Endometrium (tissue), 2 donors: ENCODE data around the gene RUBCNL.
"Not testable (repeated sequence)": the region's sequence is repeated elsewhere in the genome, so short reads cannot be mapped to it uniquely, and the experiment has no call there.

Experiments
- FAIRE-seq: peaks from 2 replicates; lab custom pipeline; 2012; peaks lifted over from hg19 to GRCh38; lab: Jason Lieb, UNC
- donor health status: control.
- donor health status: control.

Gene RUBCNL

DNA sequence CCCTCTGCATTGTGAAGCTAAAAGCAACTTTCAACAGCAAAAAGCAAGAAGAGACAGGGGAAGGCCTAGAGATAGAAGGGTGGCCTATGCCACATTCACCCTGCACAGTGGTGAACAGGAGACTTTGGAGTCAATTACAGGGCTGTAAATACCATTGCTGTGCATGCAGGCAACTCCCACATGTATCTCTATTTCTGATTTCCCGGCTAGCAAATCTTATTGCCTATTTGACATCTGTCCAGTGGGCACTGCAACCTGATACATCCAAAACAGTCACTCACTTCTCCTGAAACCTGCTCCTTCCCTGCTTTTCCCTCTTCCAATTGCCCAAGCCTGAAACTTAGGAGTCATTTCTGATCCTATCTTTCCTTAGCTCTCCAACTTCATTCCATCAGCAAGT, 13.4 kb downstream of the RUBCNL start:
- FAIRE-seq = no peak

DNA sequence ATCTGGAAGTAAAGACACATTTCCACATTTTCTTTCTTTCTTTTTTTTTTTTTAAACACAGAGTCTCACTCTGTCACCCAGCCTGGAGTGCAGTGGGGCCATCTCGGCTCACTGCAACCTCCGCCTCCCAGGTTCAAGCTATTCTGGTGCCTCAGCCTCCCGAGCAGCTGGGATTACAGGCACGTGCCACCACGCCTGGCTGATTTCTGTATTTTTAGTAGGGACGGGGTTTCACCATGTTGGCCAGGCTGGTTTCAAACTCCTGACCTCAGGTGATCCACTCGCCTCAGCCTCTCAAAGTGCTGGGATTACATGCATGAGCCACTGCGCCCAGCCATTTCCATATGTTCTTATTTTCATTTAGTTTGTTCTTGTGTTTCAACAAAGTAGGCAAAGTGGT, 14.1 kb downstream of the RUBCNL start:
- FAIRE-seq = not testable (repeated sequence)

DNA sequence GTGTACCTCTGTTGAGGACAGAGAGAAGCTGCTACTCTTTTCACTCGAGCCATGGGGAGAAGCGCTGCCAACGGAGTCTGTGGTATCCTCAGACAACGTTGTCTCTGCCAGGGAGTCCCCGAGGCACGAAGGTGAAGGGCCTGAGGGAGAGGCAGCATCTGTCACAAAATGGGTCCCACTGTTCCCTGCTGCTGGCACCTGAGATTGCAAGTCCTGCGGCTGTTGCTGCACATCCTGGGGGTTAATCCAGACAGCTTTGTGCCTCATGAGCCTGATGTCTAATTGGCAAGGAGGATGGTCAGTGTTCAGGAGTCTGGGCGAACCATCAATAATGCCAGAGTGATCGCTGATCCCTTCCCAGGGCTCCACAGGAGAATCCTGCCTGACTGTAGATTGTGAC, 15.0 kb downstream of the RUBCNL start:
- FAIRE-seq = no peak

DNA sequence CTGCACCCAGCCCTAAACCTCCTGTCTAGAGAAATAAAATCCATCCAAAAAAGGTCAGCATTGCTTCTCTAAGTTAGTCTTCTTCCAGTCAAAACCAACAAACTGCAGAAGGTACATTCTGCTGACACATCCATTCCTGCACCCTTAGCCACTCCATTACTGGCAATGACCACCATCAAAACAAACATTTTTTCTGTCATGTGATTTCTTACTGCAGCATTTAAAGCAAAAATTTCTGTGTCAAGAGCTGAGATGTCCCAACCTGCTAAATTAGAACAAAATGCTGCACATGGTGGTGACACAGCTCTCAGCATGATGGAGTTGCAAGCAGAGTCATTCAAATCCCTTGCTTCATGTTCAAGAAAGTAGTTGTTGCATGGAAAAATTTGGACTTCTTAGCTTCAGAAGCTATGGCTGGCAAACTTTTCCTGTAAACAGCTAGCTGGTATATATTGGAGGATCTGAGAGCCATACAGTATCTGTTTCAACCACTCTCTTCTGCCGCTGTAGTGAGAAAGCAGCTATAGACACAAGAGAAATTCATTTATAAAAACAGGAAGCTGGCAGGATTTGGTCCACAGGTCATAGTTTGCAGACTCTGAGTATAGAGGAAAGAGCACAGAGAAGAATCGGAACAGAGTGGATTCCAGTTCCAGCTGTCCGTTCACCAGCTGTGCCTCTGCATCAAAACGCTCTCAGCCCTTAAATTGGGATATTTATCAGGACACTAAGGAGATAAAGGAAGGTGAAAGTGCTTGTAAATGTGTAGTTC, 17.4 kb downstream of the RUBCNL start:
- no peak for FAIRE-seq

DNA sequence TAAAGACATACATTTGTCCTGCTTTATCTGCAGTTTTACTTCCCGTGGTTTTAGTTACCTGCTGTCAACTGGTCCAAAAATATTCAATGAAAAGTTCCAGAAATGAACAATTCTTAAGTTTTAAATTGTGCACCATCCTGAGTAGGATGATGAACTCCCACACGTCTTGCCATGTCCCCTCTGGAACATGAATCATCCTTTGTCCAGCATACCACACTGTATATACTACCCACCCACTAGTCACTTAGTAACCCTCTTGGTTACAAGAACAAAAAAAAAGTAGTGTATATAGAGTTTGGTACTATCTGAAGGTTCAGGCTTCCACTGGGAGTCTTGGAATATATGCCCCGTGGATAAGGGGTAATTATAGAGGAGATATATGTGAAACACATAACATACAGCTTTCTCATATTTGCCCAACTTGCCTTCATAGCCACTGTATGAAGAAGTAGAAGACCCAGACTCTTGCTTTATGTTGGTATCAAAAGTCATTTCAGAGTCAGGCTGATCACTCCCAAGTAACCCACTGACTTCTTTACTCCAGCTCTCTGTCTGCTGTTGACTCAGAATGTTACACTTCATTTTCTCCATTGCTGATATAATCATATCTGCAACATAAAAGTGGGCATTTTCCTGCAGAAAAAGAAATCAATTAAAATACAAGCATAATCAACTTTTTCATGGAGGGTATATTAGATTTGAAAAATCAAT, 19.3 kb downstream of the RUBCNL start:
- FAIRE-seq = no peak

DNA sequence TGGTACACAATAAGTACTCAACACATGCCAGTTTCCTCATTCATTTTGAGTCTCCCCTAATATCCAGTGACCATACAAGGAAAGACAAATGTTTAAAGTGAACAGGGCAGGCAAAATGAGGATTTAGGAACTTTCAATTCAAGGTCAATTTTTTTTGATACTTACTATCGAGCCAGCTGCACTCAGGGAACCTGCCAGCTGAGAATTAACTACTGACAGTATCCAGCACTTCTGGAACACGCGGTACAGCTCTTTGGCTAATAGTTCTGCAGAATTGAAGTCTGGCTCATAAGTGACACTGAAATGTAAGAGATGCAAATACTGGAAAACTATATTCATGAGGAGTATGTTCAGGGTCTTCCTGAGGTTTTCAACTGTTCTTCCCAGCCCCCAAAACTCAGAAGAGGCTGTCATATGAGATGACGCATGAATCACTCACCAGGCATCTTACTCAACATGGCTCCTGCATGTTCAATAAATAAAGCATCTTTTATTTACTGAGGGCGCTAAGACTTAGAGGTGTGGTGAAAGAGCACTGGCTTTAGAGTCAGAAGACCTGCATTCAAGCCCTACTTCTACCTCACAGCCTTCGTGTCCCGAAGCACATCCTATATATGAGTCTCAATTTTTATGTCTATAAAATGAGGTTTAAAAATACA, 25.6 kb downstream of the RUBCNL start:
- FAIRE-seq = no peak

DNA sequence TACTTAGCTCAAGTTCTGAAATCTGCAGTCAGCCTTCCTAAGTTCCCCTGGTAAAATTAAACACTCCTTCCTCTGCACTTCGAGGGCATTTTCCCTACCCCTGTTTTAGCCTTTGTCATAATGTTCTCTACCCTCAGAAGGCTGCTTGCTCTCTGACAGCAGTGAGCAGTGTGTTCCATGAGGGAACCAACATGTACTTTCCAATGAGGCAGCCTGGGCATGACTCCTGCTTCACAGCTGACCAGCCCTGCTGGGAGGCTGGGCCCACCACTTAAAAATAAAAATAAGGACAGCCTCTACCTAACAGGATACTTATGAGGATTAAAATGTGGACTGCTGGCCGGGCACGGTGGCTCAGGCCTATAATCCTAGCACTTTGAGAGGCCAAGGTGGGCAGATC, 26.4 kb downstream of the RUBCNL start:
- no peak for FAIRE-seq

DNA sequence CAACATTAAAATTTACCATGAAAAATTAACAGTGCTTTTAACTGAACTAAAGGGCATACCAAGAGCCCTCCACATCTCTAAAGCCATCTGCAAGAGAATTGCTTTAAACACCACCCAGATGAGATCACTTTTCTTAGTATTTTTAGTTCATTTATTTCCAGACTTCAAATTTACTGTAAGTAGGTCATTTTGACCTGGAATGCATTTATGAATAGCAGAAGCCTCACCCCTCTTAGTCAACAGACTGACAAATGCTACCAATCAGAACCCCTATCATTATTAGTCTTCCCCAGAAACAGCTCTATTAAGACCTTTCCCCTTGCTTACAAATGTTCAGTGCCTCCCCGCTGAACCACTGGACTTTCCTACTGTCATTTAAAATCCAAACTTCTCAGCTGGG, 27.3 kb downstream of the RUBCNL start:
- FAIRE-seq = peak; percentile 100

DNA sequence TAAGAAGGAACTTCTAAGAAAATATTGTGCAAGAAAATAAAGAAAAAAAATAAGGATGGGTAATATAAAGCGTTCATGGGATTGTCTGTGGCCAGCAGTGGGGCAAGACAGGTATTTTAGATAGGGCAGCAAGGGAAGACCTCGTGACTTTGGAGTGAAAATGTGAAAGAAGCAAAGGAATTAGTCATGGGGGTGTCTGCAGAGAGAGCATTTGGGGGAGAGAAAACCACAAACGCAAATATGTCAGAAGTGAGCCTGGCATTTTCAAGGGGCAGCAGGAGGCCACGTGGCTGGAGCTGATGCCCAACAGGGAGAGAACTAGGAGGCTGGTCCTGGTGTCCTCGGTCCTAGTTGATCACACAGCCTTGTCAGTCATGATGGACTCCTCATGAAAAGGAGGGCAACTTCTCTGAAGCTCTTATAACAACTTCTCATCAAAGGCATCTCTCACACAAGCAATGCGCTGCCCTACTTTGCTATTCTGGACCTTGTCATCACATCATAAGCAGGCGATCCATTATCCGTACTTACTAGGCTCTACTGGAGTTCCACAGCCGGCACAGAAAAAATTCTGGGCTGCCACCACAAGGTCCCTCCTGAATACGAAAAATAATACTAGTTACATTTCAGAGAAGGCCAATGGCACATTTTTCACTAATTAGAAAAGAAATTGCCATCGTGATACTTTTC, 31.0 kb downstream of the RUBCNL start:
- FAIRE-seq = no peak

DNA sequence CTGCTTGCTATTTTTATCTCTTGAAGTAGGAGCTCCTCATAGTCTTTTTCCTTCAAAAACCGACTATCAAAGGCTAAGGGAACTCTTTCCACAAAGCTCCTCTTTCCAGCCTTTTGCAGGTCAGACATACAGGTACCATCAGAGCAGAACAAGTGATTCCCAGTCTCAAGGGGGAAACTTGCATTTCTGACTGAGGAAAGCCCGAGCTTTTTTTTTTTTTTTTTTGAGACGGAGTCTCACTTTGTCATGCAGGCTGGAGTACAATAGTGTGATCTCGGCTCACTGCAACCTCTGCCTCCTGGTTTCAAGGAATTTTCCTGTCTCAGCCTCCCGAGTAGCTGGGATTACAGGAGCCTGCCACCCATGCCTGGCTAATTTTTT, 32.0 kb downstream of the RUBCNL start:
- no peak for FAIRE-seq

DNA sequence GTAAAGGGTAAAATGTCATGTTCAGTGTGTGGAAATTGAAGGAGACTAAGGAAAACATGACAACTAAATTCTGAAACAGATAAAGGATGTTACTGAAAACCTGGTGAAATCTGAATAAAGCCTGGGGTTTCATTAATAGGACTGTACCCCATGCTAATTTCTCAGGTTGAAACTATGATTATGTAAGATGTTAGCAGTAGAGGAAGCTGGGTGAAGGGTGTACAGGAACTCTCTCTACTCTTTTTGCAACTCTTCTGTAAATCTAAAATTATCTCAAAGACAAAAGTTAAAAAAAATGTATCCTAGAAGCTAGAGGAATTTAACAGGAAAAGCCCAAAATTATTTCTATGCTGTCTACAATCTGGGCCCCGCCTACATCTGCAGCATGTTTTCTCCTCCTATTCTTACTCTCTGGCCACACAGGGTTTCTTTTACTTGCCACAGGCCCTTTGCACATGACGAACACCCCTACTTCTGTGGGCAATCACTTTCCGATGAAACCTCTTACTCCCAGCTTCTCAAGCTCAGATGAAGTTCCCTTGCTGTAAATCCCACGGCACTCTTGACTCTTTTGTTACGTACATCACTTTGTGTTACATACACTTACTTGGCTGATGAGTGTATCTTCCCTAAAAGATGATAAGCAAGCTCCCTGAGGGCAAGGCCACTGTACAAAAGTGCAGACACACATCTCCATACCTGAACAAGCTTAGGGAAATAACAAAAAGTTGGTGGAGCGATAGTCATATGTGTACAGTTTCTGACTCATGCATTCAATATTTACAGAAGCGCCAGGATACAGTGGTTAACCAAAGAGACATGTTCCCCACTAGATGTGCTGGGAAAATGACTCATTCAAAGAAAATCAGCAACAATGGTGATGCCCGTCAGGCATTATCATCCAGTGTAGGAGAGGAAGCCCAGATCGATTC, 32.6 kb downstream of the RUBCNL start:
- no peak for FAIRE-seq

DNA sequence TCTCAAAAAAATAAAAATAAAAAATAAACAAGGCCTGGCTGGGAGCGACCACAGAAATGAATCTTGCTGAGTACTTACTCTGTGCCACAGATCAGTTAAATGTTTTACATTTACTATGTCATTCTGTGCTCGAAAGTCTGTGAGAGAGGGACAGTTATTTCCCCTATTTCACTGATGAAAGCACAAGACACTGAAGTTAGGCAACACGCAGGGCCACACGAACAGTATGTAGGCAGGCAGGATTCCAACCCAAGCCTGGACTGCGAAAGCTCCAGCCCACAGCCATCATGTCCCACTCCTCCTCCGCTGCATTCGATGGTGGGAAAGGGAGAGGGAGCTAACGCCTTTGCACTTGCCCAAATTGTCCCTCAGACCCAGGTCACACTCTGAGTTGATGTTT, 34.2 kb downstream of the RUBCNL start:
- no peak for FAIRE-seq

DNA sequence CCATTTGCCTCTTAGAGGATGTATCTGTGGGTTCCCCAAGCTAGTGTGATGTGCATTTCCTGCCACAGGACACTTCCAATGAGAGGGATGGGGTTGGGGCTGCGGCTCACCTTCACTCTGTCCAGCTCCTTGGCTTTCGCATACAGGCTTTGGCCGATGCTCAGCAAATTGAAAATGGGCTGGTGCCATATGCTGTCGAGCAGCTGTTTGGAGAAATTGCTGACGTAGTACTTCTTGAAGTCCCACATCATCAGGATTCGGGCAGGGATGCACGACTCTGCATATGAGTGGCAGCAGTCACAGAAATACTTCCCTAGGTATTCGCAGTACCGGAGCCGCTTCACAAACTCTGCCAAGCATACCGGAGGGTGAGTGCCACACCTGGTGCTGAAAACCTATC, 37.0 kb downstream of the RUBCNL start:
- no peak for FAIRE-seq

DNA sequence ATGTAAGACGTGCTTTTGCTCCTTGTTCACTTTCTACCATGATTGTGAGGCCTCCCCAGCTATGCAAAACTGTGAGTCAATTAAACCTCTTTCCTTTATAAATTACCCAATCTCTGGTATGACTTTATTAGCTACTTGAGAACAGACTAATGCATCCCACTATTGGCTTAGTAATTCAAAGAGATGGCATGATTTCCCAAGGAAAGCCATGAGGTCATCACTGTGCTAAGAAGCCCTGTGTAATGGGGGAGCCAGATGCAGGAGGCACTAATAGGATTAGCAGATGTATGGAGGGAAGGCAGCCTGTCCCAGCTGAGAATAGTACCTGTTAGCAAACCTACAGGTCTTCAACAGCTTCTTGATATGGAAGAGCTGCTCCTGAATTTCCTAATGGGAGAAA, 38.1 kb downstream of the RUBCNL start:
- FAIRE-seq = no peak

DNA sequence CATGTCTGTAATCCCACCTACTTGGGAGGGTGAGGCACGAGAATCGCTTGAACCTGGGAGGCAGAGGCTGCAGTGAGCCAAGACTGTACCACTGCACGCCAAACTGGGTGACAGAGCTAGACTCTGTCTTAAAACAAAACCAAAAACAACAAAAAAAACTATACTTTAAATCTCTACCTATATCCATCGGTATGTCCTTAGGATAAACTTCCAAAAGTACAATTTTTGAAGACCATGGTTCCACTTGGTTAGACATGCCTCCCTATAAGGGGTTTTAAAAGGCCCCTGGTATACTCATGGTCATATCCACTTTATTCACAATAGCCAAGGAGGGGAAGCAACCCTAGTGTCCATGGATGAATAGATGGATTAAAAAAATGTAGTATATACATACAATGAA, 39.8 kb downstream of the RUBCNL start:
- no peak for FAIRE-seq

DNA sequence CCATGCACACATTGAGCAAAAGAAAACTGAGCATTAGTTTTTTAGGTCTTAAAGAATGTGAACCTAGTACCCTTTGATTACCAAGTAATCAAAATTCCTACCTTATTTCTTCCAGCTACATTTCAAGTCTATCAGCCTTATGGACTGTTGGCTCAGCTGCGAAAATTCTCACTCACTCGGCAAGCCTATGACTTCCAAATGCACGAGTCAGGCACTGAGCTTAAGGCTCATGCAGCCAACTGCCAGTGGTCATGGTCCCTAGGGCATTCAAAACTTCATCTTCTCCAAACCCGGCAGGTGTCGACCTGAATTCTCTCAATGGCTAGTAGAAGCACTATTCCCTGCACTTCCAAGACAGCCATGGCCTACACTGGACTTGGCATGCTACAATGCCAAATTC, 41.2 kb downstream of the RUBCNL start:
- FAIRE-seq = no peak

DNA sequence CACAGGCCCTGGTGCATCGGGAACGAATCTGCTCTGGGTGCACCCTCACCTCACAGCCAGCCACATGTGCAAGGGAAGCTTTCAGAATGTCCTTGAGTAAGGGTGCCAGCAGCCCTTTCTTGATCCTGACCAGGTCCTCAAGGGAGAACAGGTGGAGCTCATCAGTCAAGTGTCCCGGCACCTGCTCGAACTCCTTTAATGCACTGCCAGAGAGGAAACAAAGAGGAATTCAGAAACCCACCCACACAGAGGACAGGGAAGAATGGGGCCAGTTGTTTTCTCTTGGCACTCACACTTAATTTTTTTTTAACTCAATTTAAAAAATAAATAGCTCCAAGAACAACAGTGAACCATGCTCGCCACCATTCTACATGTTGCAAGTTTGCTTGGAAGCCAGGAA, 41.7 kb downstream of the RUBCNL start:
- no peak for FAIRE-seq

DNA sequence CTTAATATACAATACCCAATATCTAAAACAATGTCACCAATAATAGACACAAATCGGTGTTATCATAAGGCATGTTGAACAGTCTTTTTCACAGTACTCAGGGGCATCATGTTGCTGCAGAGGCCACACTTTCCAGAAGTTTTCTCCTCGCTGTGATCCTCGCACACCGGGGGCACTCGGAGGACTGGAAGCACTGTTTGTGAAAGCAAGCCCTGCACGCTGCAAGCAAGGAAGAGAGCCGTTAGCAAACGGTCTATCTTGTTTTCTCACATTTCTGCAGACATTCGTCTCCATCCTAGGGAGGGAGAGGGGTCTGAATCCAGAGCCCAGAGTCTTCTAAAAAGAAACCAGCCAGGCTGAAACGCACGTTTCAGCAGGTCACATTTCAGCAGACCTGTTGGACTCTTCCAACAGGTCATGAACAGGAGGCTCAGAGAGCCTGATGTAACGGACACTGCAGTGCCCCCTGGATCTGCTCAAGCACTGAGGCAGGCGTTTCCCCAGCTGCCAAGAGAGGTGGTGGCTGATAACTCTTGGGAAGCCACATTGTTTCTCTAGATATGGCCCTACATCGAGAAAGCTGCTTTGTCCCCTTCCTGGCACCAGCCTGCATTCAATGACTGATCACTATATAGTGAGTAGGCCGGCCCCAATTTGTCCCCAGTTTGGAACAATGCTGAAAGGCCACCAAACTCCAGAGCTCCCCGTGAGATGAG, 43.6 kb downstream of the RUBCNL start:
- FAIRE-seq = no peak

DNA sequence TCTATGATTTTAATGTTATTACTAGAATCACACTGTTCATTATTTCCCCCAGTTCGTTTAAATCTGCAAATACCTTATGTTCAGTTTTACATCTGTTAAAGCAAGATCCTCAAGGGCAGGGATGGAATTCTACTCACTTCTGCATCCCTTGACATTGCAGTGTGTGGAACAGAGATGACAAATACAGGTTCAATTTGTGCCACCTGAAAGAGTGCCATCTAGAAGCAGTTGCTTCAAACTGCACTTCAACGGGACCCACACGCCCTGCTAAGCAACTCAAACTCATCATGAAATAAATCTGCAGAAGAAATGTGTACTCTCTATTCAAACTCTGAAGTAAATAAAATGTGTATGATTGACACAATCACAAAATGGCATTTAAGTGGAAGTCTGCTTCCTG, 44.5 kb downstream of the RUBCNL start:
- FAIRE-seq = no peak

DNA sequence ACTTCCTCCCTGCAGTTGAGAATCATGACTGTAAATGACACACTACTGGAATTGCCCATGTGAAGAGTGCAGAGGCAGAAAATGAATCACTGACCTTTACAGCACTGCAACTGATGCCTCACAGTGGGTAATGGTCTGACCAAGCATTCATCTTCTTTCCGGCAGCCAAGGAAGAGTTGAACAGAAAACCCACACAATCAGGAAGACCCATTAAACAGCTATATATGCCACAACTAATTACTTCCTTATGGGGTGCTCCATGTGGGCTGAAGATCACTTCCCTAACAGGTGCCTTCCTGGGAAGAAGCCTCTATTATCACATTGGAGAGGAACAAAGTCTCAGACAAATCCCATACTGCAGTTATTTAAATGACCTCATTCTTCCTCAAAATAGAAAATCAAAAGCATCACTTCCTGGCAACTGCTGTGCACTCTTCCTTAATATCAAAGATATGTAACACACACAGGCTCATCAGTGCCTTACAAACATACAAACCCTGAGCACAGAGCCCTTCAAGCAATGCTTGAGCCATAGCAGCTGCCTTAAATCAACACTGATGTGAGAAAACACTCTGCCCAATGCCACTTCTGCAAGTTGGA, 45.8 kb downstream of the RUBCNL start:
- FAIRE-seq = no peak
